GM23338 (cell line): ENCODE data around the gene UBE2R2. TPM values are rescaled to one million over a fixed set of nuclear protein-coding genes. Genes with fewer than 3 reads are reported as not detected.

Experiments
- ATAC-seq: fragments of 200-7000 bp; cut with Tn5 transposase; 3 replicates; pipeline ENCODE4 v1.9.1; 2020
- DNase-seq: peaks from one replicate; pipeline ENCODE4 v3.0.0-alpha.2; 2015; ENCODE audit warnings: low spot score
- H2AFZ ChIP-seq: fragments of 200-600 bp; sonication (generic); 2 replicates; pipeline ENCODE4 v1.8.0; 2016; ENCODE audit warnings: antibody characterized with exemption, mild to moderate bottlenecking, moderate library complexity
- H3F3A ChIP-seq: fragments of 200-600 bp; sonication (generic); replicated peaks from 2 replicates; pipeline ENCODE4 v1.8.0; 2017; ENCODE audit warnings: antibody characterized with exemption, mixed run types, low read depth
- H3K27ac ChIP-seq: fragments of 200-600 bp; sonication (generic); 2 replicates; pipeline ENCODE4 v1.6.1; 2016; ENCODE audit warnings: low read depth
- H3K27me3 ChIP-seq: fragments of 200-600 bp; sonication (generic); 2 replicates; pipeline ENCODE4 v1.8.0; 2016; ENCODE audit warnings: mild to moderate bottlenecking, mixed run types, moderate library complexity; ENCODE audit not compliant: insufficient read depth
- H3K36me3 ChIP-seq: fragments of 200-600 bp; sonication (generic); 2 replicates; pipeline ENCODE4 v1.8.0; 2016; ENCODE audit warnings: mild to moderate bottlenecking; ENCODE audit not compliant: insufficient read depth
- H3K4me1 ChIP-seq: fragments of 200-600 bp; sonication (generic); 2 replicates; pipeline ENCODE4 v1.8.0; 2016; ENCODE audit warnings: mild to moderate bottlenecking, moderate library complexity; ENCODE audit not compliant: insufficient read depth
- H3K4me2 ChIP-seq: fragments of 200-600 bp; sonication (generic); 2 replicates; pipeline ENCODE4 v1.7.1; 2017; ENCODE audit warnings: mixed run types
- H3K4me3 ChIP-seq: fragments of 200-600 bp; sonication (generic); 2 replicates; pipeline ENCODE4 v1.6.1; 2016; ENCODE audit warnings: mixed run types
- H3K79me2 ChIP-seq: fragments of 200-600 bp; sonication (generic); replicated peaks from 2 replicates; pipeline ENCODE4 v1.8.0; 2017; ENCODE audit warnings: mild to moderate bottlenecking; ENCODE audit not compliant: insufficient read depth
- H3K9me2 ChIP-seq: fragments of 200-600 bp; sonication (generic); 2 replicates; pipeline ENCODE4 v1.8.0; 2017; ENCODE audit not compliant: insufficient read depth
- H4K20me1 ChIP-seq: fragments of 200-600 bp; sonication (generic); replicated peaks from 2 replicates; pipeline ENCODE4 v1.8.0; 2017; ENCODE audit warnings: mild to moderate bottlenecking; ENCODE audit not compliant: insufficient read depth
- H3K27ac Mint-ChIP-seq: 2 replicates; pipeline ENCODE4 v1.8.0; 2020; ENCODE audit warnings: inconsistent platforms, mild to moderate bottlenecking, moderate library complexity, mixed read lengths
- H3K27me3 Mint-ChIP-seq: 3 replicates; pipeline ENCODE4 v1.8.0; 2022; ENCODE audit warnings: low read depth, mild to moderate bottlenecking, moderate library complexity, mixed read lengths, inconsistent platforms; ENCODE audit not compliant: insufficient read depth, poor library complexity
- H3K36me3 Mint-ChIP-seq: 3 replicates; pipeline ENCODE4 v1.8.0; 2021; ENCODE audit warnings: low read depth, mild to moderate bottlenecking, inconsistent platforms, moderate library complexity, mixed read lengths
- H3K4me1 Mint-ChIP-seq: 3 replicates; pipeline ENCODE4 v1.8.0; 2020; ENCODE audit warnings: mild to moderate bottlenecking, inconsistent platforms, mixed read lengths
- H3K4me3 Mint-ChIP-seq: 3 replicates; pipeline ENCODE4 v1.8.0; 2021; ENCODE audit warnings: moderate library complexity, mild to moderate bottlenecking, inconsistent platforms, mixed read lengths
- H3K9me3 Mint-ChIP-seq: 3 replicates; pipeline ENCODE4 v1.8.0; 2020; ENCODE audit warnings: moderate library complexity, mild to moderate bottlenecking, inconsistent platforms, mixed read lengths
- CREB1 ChIP-seq: fragments of 250-450 bp; sonication (Bioruptor Pico); IDR thresholded peaks from 2 replicates; pipeline ENCODE4 v1.5.0; 2020; ENCODE audit warnings: low read depth, mild to moderate bottlenecking, moderate library complexity
- CTCF ChIP-seq, 2 experiments: fragments of 200-600 bp in 1 of 2; sonication (generic) in 1 of 2; conservative IDR thresholded peaks; 2 replicates each; pipeline versions ENCODE4 v1.5.1 to v1.6.1; 2016 to 2017; ENCODE audit warnings: antibody characterized with exemption in 2 of 2, low read depth in 2 of 2, mild to moderate bottlenecking in 2 of 2, moderate library complexity in 1 of 2
- EZH2 ChIP-seq: fragments of 200-600 bp; sonication (generic); IDR thresholded peaks from one replicate; pipeline ENCODE4 v1.8.0; 2017; ENCODE audit warnings: antibody characterized with exemption, mild to moderate bottlenecking, low read depth; ENCODE audit not compliant: unreplicated experiment
- EZH2phosphoT487 ChIP-seq: fragments of 200-600 bp; sonication (generic); IDR thresholded peaks from one replicate; pipeline ENCODE4 v1.8.1; 2018; ENCODE audit warnings: antibody characterized with exemption; ENCODE audit not compliant: unreplicated experiment
- JUNB ChIP-seq: IDR thresholded peaks from one replicate; pipeline ENCODE4 v1.6.1; 2016; ENCODE audit warnings: antibody characterized with exemption; ENCODE audit not compliant: unreplicated experiment
- NANOG ChIP-seq: IDR thresholded peaks from 2 replicates; pipeline ENCODE4 v1.6.1; 2016; ENCODE audit warnings: antibody characterized with exemption, borderline replicate concordance
- POLR2AphosphoS5 ChIP-seq: IDR thresholded peaks from 2 replicates; pipeline ENCODE4 v1.6.1; 2016; ENCODE audit warnings: antibody characterized with exemption, low read depth
- REST ChIP-seq: IDR thresholded peaks from one replicate; pipeline ENCODE4 v1.6.1; 2018; ENCODE audit warnings: antibody characterized with exemption; ENCODE audit not compliant: unreplicated experiment
- STAT1 ChIP-seq: IDR thresholded peaks from one replicate; pipeline ENCODE4 v1.6.1; 2016; ENCODE audit warnings: antibody characterized with exemption; ENCODE audit not compliant: unreplicated experiment
- ZNF114 ChIP-seq: fragments of 250-450 bp; sonication (Bioruptor Pico); IDR thresholded peaks from 2 replicates; pipeline ENCODE4 v1.5.0; 2020; ENCODE audit warnings: mild to moderate bottlenecking, moderate library complexity
- ZNF331 ChIP-seq: fragments of 250-450 bp; sonication (Bioruptor Pico); IDR thresholded peaks from 2 replicates; pipeline ENCODE4 v1.5.0; 2020; ENCODE audit warnings: low read depth, mild to moderate bottlenecking, moderate library complexity
- polyA plus RNA-seq: library from polyadenylated mRNA; unstranded; fragments of >200 nt; fragmentation: Nextera tagmentation; extraction: Ambion mirVana; gene quantifications from 2 replicates; pipeline ENCODE4 v1.2.1, GENCODE V29; 2016
- total RNA-seq: library from RNA; depleted of rRNA; stranded (reverse); fragments of >200 nt; shearing (Covaris generic); gene quantifications from 2 replicates; pipeline ENCODE4 v1.2.3, GENCODE V29; 2014
- TF ChIP-seq, protein P1 (sequence below): fragments of 250-450 bp; sonication (Bioruptor Pico); IDR thresholded peaks from 2 replicates; pipeline ENCODE4 v1.5.0; 2020; ENCODE audit warnings: mild to moderate bottlenecking, moderate library complexity
- TF ChIP-seq, protein P2 (sequence below): IDR thresholded peaks from 2 replicates; pipeline ENCODE4 v1.6.1; 2016; ENCODE audit warnings: antibody characterized with exemption

The UBE2R2 gene
- total and polyA plus RNA-seq, 2 experiments from 2014 or later, result 23.4 to 32.5 TPM

DNA sequence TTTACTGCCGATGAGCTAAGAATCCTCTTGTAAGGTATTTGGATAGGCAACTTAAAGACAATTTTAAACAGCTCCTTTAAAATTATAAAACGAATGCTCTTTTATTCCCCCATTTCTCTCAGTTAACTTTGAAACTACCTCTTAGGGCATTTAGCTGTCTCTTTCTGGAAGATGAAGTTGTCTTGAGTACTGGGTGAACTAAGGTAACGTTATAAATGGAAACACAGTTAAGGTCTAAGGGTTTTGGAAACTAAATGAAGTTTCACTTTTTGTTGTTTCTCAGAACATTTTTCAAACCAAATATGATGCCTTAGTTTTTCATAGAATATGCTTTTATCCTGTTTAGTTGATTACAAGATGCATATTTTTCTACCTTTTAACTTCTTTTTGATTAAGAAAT, 6.8 kb downstream of the UBE2R2 start:
- H3K4me2 ChIP-seq, result no peak overlapping the region
- TF ChIP-seq ZNF331 (CRISPR knock-in tag) (no peak), ZNF114 (no peak), EZH2phosphoT487 (no peak), JUNB (no peak), CTCF (conservative IDR thresholded peaks at IDR 0.05; ENCODE audit: low read depth in 2 of 2) (no peak), EZH2 (no peak), NANOG (no peak), CREB1 (CRISPR knock-in tag) (no peak), STAT1 (no peak), POLR2AphosphoS5 (no peak), REST (no peak)
- TF ChIP-seq, protein P1, sequence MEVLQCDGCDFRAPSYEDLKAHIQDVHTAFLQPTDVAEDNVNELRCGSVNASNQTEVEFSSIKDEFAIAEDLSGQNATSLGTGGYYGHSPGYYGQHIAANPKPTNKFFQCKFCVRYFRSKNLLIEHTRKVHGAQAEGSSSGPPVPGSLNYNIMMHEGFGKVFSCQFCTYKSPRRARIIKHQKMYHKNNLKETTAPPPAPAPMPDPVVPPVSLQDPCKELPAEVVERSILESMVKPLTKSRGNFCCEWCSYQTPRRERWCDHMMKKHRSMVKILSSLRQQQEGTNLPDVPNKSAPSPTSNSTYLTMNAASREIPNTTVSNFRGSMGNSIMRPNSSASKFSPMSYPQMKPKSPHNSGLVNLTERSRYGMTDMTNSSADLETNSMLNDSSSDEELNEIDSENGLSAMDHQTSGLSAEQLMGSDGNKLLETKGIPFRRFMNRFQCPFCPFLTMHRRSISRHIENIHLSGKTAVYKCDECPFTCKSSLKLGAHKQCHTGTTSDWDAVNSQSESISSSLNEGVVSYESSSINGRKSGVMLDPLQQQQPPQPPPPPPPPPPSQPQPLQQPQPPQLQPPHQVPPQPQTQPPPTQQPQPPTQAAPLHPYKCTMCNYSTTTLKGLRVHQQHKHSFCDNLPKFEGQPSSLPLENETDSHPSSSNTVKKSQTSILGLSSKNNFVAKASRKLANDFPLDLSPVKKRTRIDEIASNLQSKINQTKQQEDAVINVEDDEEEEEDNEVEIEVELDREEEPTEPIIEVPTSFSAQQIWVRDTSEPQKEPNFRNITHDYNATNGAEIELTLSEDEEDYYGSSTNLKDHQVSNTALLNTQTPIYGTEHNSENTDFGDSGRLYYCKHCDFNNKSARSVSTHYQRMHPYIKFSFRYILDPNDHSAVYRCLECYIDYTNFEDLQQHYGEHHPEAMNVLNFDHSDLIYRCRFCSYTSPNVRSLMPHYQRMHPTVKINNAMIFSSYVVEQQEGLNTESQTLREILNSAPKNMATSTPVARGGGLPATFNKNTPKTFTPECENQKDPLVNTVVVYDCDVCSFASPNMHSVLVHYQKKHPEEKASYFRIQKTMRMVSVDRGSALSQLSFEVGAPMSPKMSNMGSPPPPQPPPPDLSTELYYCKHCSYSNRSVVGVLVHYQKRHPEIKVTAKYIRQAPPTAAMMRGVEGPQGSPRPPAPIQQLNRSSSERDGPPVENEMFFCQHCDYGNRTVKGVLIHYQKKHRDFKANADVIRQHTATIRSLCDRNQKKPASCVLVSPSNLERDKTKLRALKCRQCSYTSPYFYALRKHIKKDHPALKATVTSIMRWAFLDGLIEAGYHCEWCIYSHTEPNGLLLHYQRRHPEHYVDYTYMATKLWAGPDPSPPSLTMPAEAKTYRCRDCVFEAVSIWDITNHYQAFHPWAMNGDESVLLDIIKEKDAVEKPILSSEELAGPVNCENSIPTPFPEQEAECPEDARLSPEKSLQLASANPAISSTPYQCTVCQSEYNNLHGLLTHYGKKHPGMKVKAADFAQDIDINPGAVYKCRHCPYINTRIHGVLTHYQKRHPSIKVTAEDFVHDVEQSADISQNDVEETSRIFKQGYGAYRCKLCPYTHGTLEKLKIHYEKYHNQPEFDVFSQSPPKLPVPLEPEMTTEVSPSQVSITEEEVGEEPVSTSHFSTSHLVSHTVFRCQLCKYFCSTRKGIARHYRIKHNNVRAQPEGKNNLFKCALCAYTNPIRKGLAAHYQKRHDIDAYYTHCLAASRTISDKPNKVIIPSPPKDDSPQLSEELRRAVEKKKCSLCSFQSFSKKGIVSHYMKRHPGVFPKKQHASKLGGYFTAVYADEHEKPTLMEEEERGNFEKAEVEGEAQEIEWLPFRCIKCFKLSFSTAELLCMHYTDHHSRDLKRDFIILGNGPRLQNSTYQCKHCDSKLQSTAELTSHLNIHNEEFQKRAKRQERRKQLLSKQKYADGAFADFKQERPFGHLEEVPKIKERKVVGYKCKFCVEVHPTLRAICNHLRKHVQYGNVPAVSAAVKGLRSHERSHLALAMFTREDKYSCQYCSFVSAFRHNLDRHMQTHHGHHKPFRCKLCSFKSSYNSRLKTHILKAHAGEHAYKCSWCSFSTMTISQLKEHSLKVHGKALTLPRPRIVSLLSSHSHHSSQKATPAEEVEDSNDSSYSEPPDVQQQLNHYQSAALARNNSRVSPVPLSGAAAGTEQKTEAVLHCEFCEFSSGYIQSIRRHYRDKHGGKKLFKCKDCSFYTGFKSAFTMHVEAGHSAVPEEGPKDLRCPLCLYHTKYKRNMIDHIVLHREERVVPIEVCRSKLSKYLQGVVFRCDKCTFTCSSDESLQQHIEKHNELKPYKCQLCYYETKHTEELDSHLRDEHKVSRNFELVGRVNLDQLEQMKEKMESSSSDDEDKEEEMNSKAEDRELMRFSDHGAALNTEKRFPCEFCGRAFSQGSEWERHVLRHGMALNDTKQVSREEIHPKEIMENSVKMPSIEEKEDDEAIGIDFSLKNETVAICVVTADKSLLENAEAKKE (CRISPR knock-in tag), result no peak
- TF ChIP-seq, protein P2, sequence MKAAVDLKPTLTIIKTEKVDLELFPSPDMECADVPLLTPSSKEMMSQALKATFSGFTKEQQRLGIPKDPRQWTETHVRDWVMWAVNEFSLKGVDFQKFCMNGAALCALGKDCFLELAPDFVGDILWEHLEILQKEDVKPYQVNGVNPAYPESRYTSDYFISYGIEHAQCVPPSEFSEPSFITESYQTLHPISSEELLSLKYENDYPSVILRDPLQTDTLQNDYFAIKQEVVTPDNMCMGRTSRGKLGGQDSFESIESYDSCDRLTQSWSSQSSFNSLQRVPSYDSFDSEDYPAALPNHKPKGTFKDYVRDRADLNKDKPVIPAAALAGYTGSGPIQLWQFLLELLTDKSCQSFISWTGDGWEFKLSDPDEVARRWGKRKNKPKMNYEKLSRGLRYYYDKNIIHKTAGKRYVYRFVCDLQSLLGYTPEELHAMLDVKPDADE, result no peak
- DNase-seq (no peak), ATAC-seq (no peak)
- Mint-ChIP-seq H3K4me3 (no peak overlapping the region), H3K9me3 (no peaks in the 10 kb centered on the region), H3K4me1 (peaks cover 20% of the 10 kb centered on the region), H3K36me3 (peaks cover 10% of the 10 kb centered on the region), H3K27ac (no peak overlapping the region), H3K27me3 (peaks cover under 1% of the 10 kb centered on the region)
- H2AFZ ChIP-seq, result no peak overlapping the region
- no peaks in the 10 kb centered on the region for H3K9me2 ChIP-seq
- no peaks in the 10 kb centered on the region; the same call in 1 of the 2 replicates for H3K36me3 ChIP-seq
- H3K4me3 ChIP-seq, result no peak overlapping the region
- H4K20me1 ChIP-seq, result peaks cover 38% of the 10 kb centered on the region
- no peaks in the 10 kb centered on the region for H3K27me3 ChIP-seq
- peaks cover 17% of the 10 kb centered on the region for H3K4me1 ChIP-seq
- H3K27ac ChIP-seq, result no peak overlapping the region
- no peaks in the 10 kb centered on the region for H3F3A ChIP-seq
- peaks cover 100% of the 10 kb centered on the region for H3K79me2 ChIP-seq
